Karpas-422 (cell line): ENCODE results near the gene TEN1. TPM values are rescaled to one million over a fixed set of nuclear protein-coding genes. Genes with fewer than 3 reads are reported as not detected.

Experiments
- DNase-seq: peaks from one replicate; pipeline ENCODE4 v3.0.0-alpha.2; 2015
- H2AFZ ChIP-seq: fragments of 200-600 bp; sonication (generic); 2 replicates; pipeline ENCODE4 v1.6.1; 2014; ENCODE audit warnings: antibody characterized with exemption, low read length, mixed read lengths
- H3K27ac ChIP-seq: fragments of 200-600 bp; sonication (generic); 2 replicates; pipeline ENCODE4 v1.5.1; 2014; ENCODE audit warnings: mild to moderate bottlenecking, low read length, moderate library complexity
- H3K27me3 ChIP-seq: fragments of 200-600 bp; sonication (generic); 2 replicates; pipeline ENCODE4 v1.6.1; 2014; ENCODE audit warnings: low read length, mixed read lengths
- H3K36me3 ChIP-seq: fragments of 200-600 bp; sonication (generic); 2 replicates; pipeline ENCODE4 v1.6.1; 2014; ENCODE audit warnings: low read length, mixed read lengths; ENCODE audit not compliant: insufficient read depth
- H3K4me1 ChIP-seq: fragments of 200-600 bp; sonication (generic); 2 replicates; pipeline ENCODE4 v1.6.1; 2014; ENCODE audit warnings: mild to moderate bottlenecking, low read length, mixed read lengths
- H3K4me2 ChIP-seq: fragments of 200-600 bp; sonication (generic); 2 replicates; pipeline ENCODE4 v1.6.1; 2014; ENCODE audit warnings: low read length, low read depth, mild to moderate bottlenecking; ENCODE audit not compliant: poor library complexity, severe bottlenecking
- H3K4me3 ChIP-seq: fragments of 200-600 bp; sonication (generic); 2 replicates; pipeline ENCODE4 v1.5.1; 2014; ENCODE audit warnings: mild to moderate bottlenecking, antibody characterized with exemption, low read length, mixed read lengths
- H3K79me2 ChIP-seq: fragments of 200-600 bp; sonication (generic); 2 replicates; pipeline ENCODE4 v1.6.1; 2014; ENCODE audit warnings: mild to moderate bottlenecking, low read length, mixed read lengths
- H3K9ac ChIP-seq: fragments of 200-600 bp; sonication (generic); 2 replicates; pipeline ENCODE4 v1.6.0; 2014; ENCODE audit warnings: low read length
- H3K9me2 ChIP-seq: fragments of 200-600 bp; sonication (generic), shearing (Covaris generic); replicated peaks from 2 replicates; pipeline ENCODE4 v1.6.0; 2014; ENCODE audit warnings: mild to moderate bottlenecking, low read length, moderate library complexity; ENCODE audit not compliant: insufficient read depth
- H3K9me3 ChIP-seq: fragments of 300-700, 200-600 bp; sonication (generic); 2 replicates; pipeline ENCODE4 v1.6.1; 2014; ENCODE audit warnings: low read length, mixed read lengths
- H4K20me1 ChIP-seq: fragments of 200-600 bp; sonication (generic); 2 replicates; pipeline ENCODE4 v1.6.1; 2014; ENCODE audit warnings: mild to moderate bottlenecking, antibody characterized with exemption, low read length, low read depth; ENCODE audit not compliant: insufficient read depth
- total RNA-seq: library from RNA; depleted of rRNA; stranded (reverse); fragments of >200 nt; shearing (Covaris generic); gene quantifications from 2 replicates; pipeline ENCODE4 v1.2.3, GENCODE V29; 2014; ENCODE audit warnings: low replicate concordance

TEN1 gene
- total RNA-seq, 1 experiment from 2014 or later: 5.7 TPM

DNA sequence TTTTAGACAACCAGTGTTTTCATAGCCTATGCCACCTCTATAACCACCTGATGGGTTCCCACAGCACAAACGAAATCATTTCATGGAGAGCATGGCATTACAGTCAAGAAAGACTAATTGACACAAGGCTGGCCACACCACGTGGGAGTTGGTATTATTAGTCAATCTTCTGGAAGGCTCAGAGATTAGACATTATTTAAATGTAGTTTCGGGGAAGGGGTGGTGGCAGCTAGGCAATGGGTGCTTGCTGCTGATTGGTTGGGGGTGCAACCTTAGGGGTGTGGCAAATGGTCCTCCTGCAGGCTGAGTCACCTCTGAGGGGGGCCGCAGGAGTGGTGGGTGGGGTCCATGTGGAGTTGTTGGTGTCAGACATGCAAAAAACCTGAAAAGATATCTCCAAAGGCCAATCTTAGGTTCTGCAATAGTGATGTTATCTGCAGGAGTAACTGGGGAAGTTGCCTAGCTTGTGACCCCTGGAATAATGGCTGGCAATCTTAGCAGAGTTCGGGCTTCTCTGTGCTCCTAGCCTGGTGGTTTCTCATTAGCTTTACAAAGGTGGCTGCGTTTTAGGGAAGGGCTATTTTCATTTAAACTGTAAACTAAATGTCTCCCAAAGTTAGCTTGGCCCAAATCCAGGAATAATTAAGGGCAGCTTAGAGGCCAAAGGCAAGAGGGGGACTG, 4.6 kb downstream of the TEN1 start:
- Histone ChIP-seq H3K79me2 (peaks cover 36% of the 10 kb centered on the region), H3K4me1 (peaks cover 39% of the 10 kb centered on the region), H3K27me3 (no peaks in the 10 kb centered on the region), H3K4me2 (peak overlapping the region; percentile 33), H3K4me3 (no peak overlapping the region), H4K20me1 (no peaks in the 10 kb centered on the region), H3K9me2 (no peaks in the 10 kb centered on the region), H3K27ac (peak overlapping the region; percentile 5; the same call in 1 of the 2 replicates), H3K36me3 (no peaks in the 10 kb centered on the region), H3K9ac (no peak overlapping the region), H2AFZ (no peak overlapping the region), H3K9me3 (no peaks in the 10 kb centered on the region)
- peak; percentile 78 for DNase-seq

DNA sequence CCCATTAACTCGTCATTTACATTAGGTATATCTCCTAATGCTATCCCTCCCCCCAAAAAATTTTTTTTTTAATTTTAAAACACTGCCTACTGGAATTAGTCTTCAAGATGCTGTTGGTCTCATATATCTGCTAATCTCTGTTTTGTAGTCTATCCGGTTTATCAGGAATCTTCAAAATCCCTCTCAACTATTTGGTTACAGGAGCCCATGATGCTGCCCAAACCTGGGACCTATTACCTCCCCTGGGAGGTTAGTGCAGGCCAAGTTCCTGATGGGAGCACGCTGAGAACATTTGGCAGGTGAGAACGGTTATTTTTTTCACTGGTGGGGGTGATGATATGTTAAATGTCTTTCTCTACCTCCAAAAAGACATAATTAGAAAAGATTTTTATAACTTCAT, 6.9 kb downstream of the TEN1 start:
- peaks cover 18% of the 10 kb centered on the region for H3K79me2 ChIP-seq
- H3K9ac ChIP-seq: no peak overlapping the region
- no peaks in the 10 kb centered on the region for H3K9me3 ChIP-seq

GRCh38 chr17:75987041-75987440, 8.0 kb downstream of the TEN1 start:
- H3K4me2 ChIP-seq: no peak overlapping the region
- no peak overlapping the region for H3K27ac ChIP-seq

More for the DNA sequence above, 6.9 kb downstream of the TEN1 start:
- H4K20me1 ChIP-seq: no peaks in the 10 kb centered on the region
- no peaks in the 10 kb centered on the region for H3K27me3 ChIP-seq
- H3K36me3 ChIP-seq: no peaks in the 10 kb centered on the region
- no peak overlapping the region for H2AFZ ChIP-seq
- no peak overlapping the region for H3K27ac ChIP-seq
- no peak overlapping the region for H3K4me2 ChIP-seq
- no peak for DNase-seq
- H3K4me3 ChIP-seq: no peak overlapping the region
- no peaks in the 10 kb centered on the region for H3K9me2 ChIP-seq
- H3K4me1 ChIP-seq: peaks cover 29% of the 10 kb centered on the region

GRCh38 chr17:75991396-75991795, 12.4 kb downstream of the TEN1 start:
- Histone ChIP-seq H3K9me2 (no peaks in the 10 kb centered on the region), H3K27me3 (no peaks in the 10 kb centered on the region), H3K4me2 (no peak overlapping the region), H3K79me2 (no peaks in the 10 kb centered on the region), H3K9ac (no peak overlapping the region), H2AFZ (no peak overlapping the region), H3K27ac (no peak overlapping the region), H3K4me3 (no peak overlapping the region), H3K4me1 (peaks cover 12% of the 10 kb centered on the region), H3K36me3 (no peaks in the 10 kb centered on the region), H3K9me3 (no peaks in the 10 kb centered on the region), H4K20me1 (no peaks in the 10 kb centered on the region)
- DNase-seq: no peak

More at GRCh38 chr17:75987041-75987440, 8.0 kb downstream of the TEN1 start:
- no peaks in the 10 kb centered on the region for H3K9me3 ChIP-seq
- no peaks in the 10 kb centered on the region for H3K9me2 ChIP-seq
- no peak overlapping the region for H3K9ac ChIP-seq
- H2AFZ ChIP-seq: no peak overlapping the region
- no peaks in the 10 kb centered on the region for H3K36me3 ChIP-seq
- peaks cover 27% of the 10 kb centered on the region for H3K4me1 ChIP-seq
- no peak overlapping the region for H3K4me3 ChIP-seq
- H3K79me2 ChIP-seq: peaks cover 9% of the 10 kb centered on the region
- DNase-seq: no peak
- H3K27me3 ChIP-seq: no peaks in the 10 kb centered on the region
- no peaks in the 10 kb centered on the region for H4K20me1 ChIP-seq

GRCh38 chr17:75994802-75995370, 15.8 kb downstream of the TEN1 start:
- H3K9me3 ChIP-seq: no peaks in the 10 kb centered on the region
- peaks cover 14% of the 10 kb centered on the region for H3K4me1 ChIP-seq
- no peak for DNase-seq
- H3K9ac ChIP-seq: no peak overlapping the region
- no peak overlapping the region for H2AFZ ChIP-seq
- H4K20me1 ChIP-seq: no peaks in the 10 kb centered on the region
- H3K27ac ChIP-seq: no peak overlapping the region
- H3K4me2 ChIP-seq: no peak overlapping the region
- H3K79me2 ChIP-seq: no peaks in the 10 kb centered on the region
- no peaks in the 10 kb centered on the region for H3K9me2 ChIP-seq
- H3K36me3 ChIP-seq: no peaks in the 10 kb centered on the region
- H3K4me3 ChIP-seq: no peak overlapping the region
- H3K27me3 ChIP-seq: no peaks in the 10 kb centered on the region

DNA sequence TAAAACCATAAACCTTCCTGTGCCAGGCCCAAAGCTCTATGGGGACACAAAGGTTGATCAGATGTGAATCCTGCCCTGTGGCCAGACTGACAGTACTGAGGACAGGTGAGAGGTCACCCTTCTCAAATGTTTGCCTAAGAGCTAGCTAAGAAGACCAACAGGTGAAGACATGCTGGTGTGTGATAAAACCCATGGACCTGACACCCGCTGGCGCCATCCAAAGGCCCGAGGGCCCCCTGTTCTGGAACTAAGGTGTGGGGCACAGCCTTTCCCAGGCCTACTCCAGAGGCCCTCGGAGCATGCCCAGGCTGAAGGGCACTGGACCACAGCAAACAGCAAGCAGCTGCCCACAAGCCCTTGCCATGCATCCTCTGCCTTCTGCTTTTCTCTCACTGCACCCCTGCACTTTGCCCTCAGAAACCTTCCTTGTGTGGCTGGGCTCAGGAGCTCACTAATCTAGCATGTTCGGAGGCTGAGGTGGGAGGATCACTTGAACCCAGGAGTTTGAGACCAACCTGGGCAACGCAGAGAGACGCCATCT, 16.4 kb downstream of the TEN1 start:
- no peaks in the 10 kb centered on the region for H3K79me2 ChIP-seq
- no peaks in the 10 kb centered on the region for H3K36me3 ChIP-seq
- H3K9me3 ChIP-seq: no peaks in the 10 kb centered on the region
- H3K27ac ChIP-seq: no peak overlapping the region
- H3K9me2 ChIP-seq: no peaks in the 10 kb centered on the region
- H3K4me2 ChIP-seq: no peak overlapping the region
- H3K4me1 ChIP-seq: peaks cover 14% of the 10 kb centered on the region
- H4K20me1 ChIP-seq: no peaks in the 10 kb centered on the region
- no peaks in the 10 kb centered on the region for H3K27me3 ChIP-seq
- no peak overlapping the region for H3K9ac ChIP-seq
- no peak overlapping the region for H2AFZ ChIP-seq
- DNase-seq: no peak
- H3K4me3 ChIP-seq: no peak overlapping the region

GRCh38 chr17:75996665-75997590, 17.9 kb downstream of the TEN1 start:
- Histone ChIP-seq H4K20me1 (no peaks in the 10 kb centered on the region), H3K79me2 (no peaks in the 10 kb centered on the region), H3K4me3 (no peak overlapping the region), H2AFZ (no peak overlapping the region), H3K4me1 (peaks cover 6% of the 10 kb centered on the region), H3K9me3 (no peaks in the 10 kb centered on the region), H3K27me3 (no peaks in the 10 kb centered on the region), H3K27ac (no peak overlapping the region), H3K9ac (peak overlapping the region; percentile 7; the same call in 1 of the 2 replicates), H3K9me2 (no peaks in the 10 kb centered on the region), H3K4me2 (no peak overlapping the region), H3K36me3 (no peaks in the 10 kb centered on the region)
- no peak for DNase-seq

DNA sequence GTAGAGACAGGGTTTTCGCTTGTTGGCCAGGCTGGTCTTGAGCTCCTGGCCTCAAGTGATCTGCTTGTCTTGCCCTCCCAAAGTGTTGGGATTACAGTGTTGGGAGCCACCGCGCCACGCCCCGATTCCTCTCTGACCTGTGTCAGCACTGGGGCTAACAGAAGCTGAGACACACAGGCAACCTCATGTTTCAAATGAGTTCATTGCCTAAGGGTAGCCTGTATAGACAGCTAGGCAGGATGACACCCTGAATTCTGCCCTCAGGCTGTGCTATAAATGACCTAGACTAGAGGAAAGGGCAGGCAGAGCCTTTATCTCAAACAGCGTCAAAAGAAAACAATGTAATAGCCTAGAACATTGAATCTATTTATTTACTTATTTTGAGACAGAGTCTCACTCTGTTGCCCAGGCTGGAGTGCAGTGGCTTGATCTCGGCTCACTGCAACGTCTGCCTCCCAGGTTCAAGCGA, 19.3 kb downstream of the TEN1 start:
- Histone ChIP-seq H3K4me2 (no peak overlapping the region), H3K9ac (no peak overlapping the region)
- DNase-seq: no peak

More for the DNA sequence above, 19.3 kb downstream of the TEN1 start:
- Histone ChIP-seq H3K4me1 (peaks cover 2% of the 10 kb centered on the region; the same call in 1 of the 2 replicates), H3K27me3 (no peaks in the 10 kb centered on the region), H3K79me2 (no peaks in the 10 kb centered on the region), H3K36me3 (no peaks in the 10 kb centered on the region), H3K9me3 (no peaks in the 10 kb centered on the region), H3K4me3 (no peak overlapping the region), H2AFZ (no peak overlapping the region), H3K9me2 (no peaks in the 10 kb centered on the region), H3K27ac (no peak overlapping the region), H4K20me1 (no peaks in the 10 kb centered on the region)
